GM23248 (cell line): ENCODE data around the gene LRRC74A.

ENCODE experiments used
- EZH2 ChIP-seq: fragments of 200-600 bp; sonication (generic); IDR thresholded peaks from 2 replicates; pipeline ENCODE4 v1.6.1; 2018; ENCODE audit warnings: antibody characterized with exemption, mild to moderate bottlenecking; ENCODE audit not compliant: insufficient read depth, poor library complexity, severe bottlenecking
- EZH2phosphoT487 ChIP-seq: fragments of 200-600 bp; sonication (generic); IDR thresholded peaks from 2 replicates; pipeline ENCODE4 v1.6.1; 2018; ENCODE audit warnings: antibody characterized with exemption, moderate library complexity, mild to moderate bottlenecking, low read depth; ENCODE audit not compliant: insufficient read depth

DNA sequence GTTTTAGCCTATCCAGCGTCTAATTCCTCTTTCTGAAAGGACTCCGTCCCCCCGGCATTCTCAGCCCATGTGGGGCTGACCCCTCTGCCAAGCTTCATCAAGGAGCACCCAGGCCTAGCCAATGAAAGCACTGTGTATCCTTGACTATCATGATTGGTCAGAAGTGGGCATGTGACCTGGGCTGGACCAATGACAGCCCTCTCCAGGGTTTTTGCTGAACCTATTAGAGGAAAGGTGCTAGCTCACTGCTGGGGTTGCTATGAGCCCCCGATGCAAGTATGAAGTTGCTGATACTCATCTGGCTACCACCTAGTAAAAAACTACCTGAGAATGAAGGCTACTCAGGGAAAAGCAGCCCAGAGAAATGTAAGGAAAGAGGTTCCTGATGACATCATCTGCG, 68.1 kb downstream of the LRRC74A start:
- no peak for TF ChIP-seq EZH2
- TF ChIP-seq EZH2phosphoT487: no peak
